Mesenteric fat pad (tissue), 1 donor: ENCODE data around the gene DGCR8. TPM values are rescaled to one million over a fixed set of nuclear protein-coding genes. Genes with fewer than 3 reads are reported as not detected.
"Not testable (repeated sequence)": the region's sequence is repeated elsewhere in the genome, so short reads cannot be mapped to it uniquely, and the experiment has no call there.

Source experiments
- DNase-seq: peaks from one replicate; pipeline ENCODE4 v3.0.0-alpha.2; 2020; ENCODE audit warnings: low spot score
- total RNA-seq: library from RNA; stranded (reverse); fragmentation: NEBNext Ultra II Directional; extraction: Animal tissue kit (Norgen Biotek cat#: 25700); gene quantifications from one replicate; pipeline ENCODE4 v1.2.1, GENCODE V29; 2021
- donor health status: DM: yes; HTN: yes; CAD: no.

Gene DGCR8
- total RNA-seq, 1 donor from 2014 or later: 29.7 TPM

GRCh38 chr22:20149257-20150250, 69.5 kb downstream of the DGCR8 start:
- DNase-seq: no peak

- no peak for DNase-seq
Observed at GRCh38 chr22:20150381-20151275, 70.6 kb downstream of the DGCR8 start, which contains the start of gene CCDC188. CCDC188 (minus strand) TSS chr22:20151055; CDS start chr22:20150986, 69 bp downstream.

GRCh38 chr22:20151276-20151588, 71.2 kb downstream of the DGCR8 start:
- no peak for DNase-seq

GRCh38 chr22:20152464-20152890, 72.4 kb downstream of the DGCR8 start:
- no peak for DNase-seq

- DNase-seq: no peak
Observed at GRCh38 chr22:20153945-20154344, 73.9 kb downstream of the DGCR8 start.

- no peak for DNase-seq
Observed at GRCh38 chr22:20154602-20155187, 74.7 kb downstream of the DGCR8 start.

GRCh38 chr22:20155330-20156041, 75.4 kb downstream of the DGCR8 start:
- no peak for DNase-seq

GRCh38 chr22:20156042-20156389, 76.0 kb downstream of the DGCR8 start:
- DNase-seq: no peak

- DNase-seq: no peak
Observed at GRCh38 chr22:20156611-20157429, 76.8 kb downstream of the DGCR8 start.

- no peak for DNase-seq
Observed at GRCh38 chr22:20157430-20158183, 77.6 kb downstream of the DGCR8 start.

GRCh38 chr22:20158391-20159036, 78.5 kb downstream of the DGCR8 start:
- DNase-seq: no peak

- no peak for DNase-seq
Observed at GRCh38 chr22:20159076-20159475, 79.0 kb downstream of the DGCR8 start.

GRCh38 chr22:20159531-20159930, 79.5 kb downstream of the DGCR8 start:
- DNase-seq: not testable (repeated sequence)

GRCh38 chr22:20160041-20160440, 80.0 kb downstream of the DGCR8 start:
- DNase-seq: no peak
